A673 (cell line): ENCODE data around the gene GLIPR2. TPM values are rescaled to one million over a fixed set of nuclear protein-coding genes. Genes with fewer than 3 reads are reported as not detected.
"Not testable (repeated sequence)": the region's sequence is repeated elsewhere in the genome, so short reads cannot be mapped to it uniquely, and the experiment has no call there.

Experiments
- BruUV-seq: library from RNA; stranded (reverse); fragments of 400-500 nt; replicated peaks from 2 replicates; lab custom pipeline; 2021; lab: Mats Ljungman, UMichigan
- CTCF ChIA-PET: fragments of 300-600 bp; sonication (Branson Sonifier 250); formaldehyde crosslinking; loops from one replicate; lab custom pipeline; 2022; ENCODE audit warnings: antibody characterized with exemption; lab: Charles Lee
- POLR2A ChIA-PET: fragments of 300-600 bp; sonication (Branson Sonifier 250); formaldehyde crosslinking; loops from one replicate; lab custom pipeline; 2022; ENCODE audit warnings: antibody characterized with exemption; ENCODE audit not compliant: low non-redundant PET; lab: Charles Lee
- DNase-seq: peaks from one replicate; pipeline ENCODE4 v3.0.0-alpha.2; 2015; ENCODE audit warnings: low spot score
- H3K27ac ChIP-seq: fragments of 200-600 bp; sonication (generic); 2 replicates; pipeline ENCODE4 v1.5.1; 2016; ENCODE audit warnings: mixed run types, low read depth, mild to moderate bottlenecking, mixed read lengths, antibody characterized with exemption, low read length; ENCODE audit not compliant: poor library complexity, severe bottlenecking
- H3K27me3 ChIP-seq: fragments of 200-600 bp; sonication (generic); replicated peaks from 2 replicates; pipeline ENCODE4 v1.6.1; 2017; ENCODE audit warnings: mixed run types, low read depth, mild to moderate bottlenecking, mixed read lengths, antibody characterized with exemption, low read length; ENCODE audit not compliant: insufficient read depth, poor library complexity
- H3K36me3 ChIP-seq: fragments of 200-600 bp; sonication (generic); 2 replicates; pipeline ENCODE4 v1.6.1; 2016; ENCODE audit warnings: mixed run types, mild to moderate bottlenecking, mixed read lengths, antibody characterized with exemption, low read length; ENCODE audit not compliant: insufficient read depth, poor library complexity, severe bottlenecking
- H3K4me1 ChIP-seq: fragments of 200-600 bp; sonication (generic); 2 replicates; pipeline ENCODE4 v1.6.1; 2017; ENCODE audit warnings: mixed run types, mild to moderate bottlenecking, mixed read lengths, antibody characterized with exemption, low read length; ENCODE audit not compliant: insufficient read depth, poor library complexity, severe bottlenecking
- H3K4me3 ChIP-seq: fragments of 200-600 bp; sonication (generic); 2 replicates; pipeline ENCODE4 v1.5.1; 2016; ENCODE audit warnings: low read depth, mixed run types, mild to moderate bottlenecking, mixed read lengths, low read length; ENCODE audit not compliant: poor library complexity, severe bottlenecking
- H3K9me3 ChIP-seq: fragments of 200-600 bp; sonication (generic); 2 replicates; pipeline ENCODE4 v1.6.1; 2016; ENCODE audit warnings: mixed run types, low read depth, mild to moderate bottlenecking, mixed read lengths, antibody characterized with exemption, low read length; ENCODE audit not compliant: poor library complexity, severe bottlenecking
- CTCF ChIP-seq: fragments of 300-800, 200-600 bp; sonication (generic); conservative IDR thresholded peaks from 2 replicates; pipeline ENCODE4 v1.5.1; 2017; ENCODE audit warnings: low read depth, mild to moderate bottlenecking, antibody characterized with exemption, low read length, moderate library complexity, mixed read lengths
- EZH2 ChIP-seq: fragments of 200-600 bp; sonication (generic); IDR thresholded peaks from 2 replicates; pipeline ENCODE4 v1.6.1; 2017; ENCODE audit warnings: borderline replicate concordance, low read depth, mild to moderate bottlenecking, mixed read lengths, antibody characterized with exemption, low read length; ENCODE audit not compliant: poor library complexity, severe bottlenecking
- intact Hi-C: fragments of 100-400 bp; cut with micrococcal nuclease; formaldehyde crosslinking; loops from one replicate; pipeline ENCODE4 v1.10.0; 2022; ENCODE audit not compliant: unreplicated experiment
- total RNA-seq: library from RNA; stranded (reverse); gene quantifications from 2 replicates; pipeline ENCODE4 v1.2.3, GENCODE V29; 2021

Gene GLIPR2
- total RNA-seq, 1 experiment from 2014 or later = 5.0 TPM

DNA sequence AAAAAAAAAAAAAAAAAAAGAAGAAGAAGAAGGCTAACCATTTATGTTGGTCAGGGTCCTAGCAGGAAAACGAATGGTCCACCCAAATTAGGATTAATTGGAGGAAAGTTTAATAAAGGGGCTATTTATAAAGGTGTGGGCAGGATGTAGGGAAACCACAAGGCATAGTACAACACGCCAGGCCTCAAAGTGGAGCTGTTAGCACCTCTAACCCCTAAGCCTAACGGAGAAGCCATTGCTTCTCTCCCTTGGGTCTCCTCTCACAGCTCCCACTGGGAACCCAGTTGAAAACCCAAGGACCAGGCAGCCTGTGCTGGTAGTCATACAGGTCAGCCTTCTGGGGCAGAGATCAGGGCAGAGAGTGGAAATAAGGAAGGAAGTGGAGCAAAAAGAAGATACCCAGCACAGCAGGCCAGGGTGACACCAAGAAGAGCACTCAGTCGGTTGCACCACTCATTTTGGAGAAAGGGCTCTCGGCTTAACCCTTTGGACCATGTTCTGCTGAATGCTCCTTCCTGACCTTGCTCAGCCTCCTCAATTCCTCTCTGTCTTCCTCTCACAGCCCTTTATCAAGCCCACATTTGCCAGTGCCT lies 8.8 kb upstream of the GLIPR2 start:
- no peaks in the 10 kb centered on the region for H3K4me1 ChIP-seq
- TF ChIP-seq EZH2 (no peak), CTCF (no peak)
- no TSS peak for BruUV-seq
- no peaks in the 10 kb centered on the region for H3K36me3 ChIP-seq
- CTCF ChIA-PET = interaction anchor here (0.7 kb wide), 1 partner anchor 25 kb away, joined by 5 read pairs; no protein-coding TSS in a partner anchor
- no peak overlapping the region for H3K27ac ChIP-seq
- H3K9me3 ChIP-seq = no peaks in the 10 kb centered on the region
- no peak overlapping the region for H3K4me3 ChIP-seq
- H3K27me3 ChIP-seq = no peaks in the 10 kb centered on the region
- intact Hi-C loops = no loop called here
- POLR2A ChIA-PET = no interaction called here
- DNase-seq = no peak

DNA sequence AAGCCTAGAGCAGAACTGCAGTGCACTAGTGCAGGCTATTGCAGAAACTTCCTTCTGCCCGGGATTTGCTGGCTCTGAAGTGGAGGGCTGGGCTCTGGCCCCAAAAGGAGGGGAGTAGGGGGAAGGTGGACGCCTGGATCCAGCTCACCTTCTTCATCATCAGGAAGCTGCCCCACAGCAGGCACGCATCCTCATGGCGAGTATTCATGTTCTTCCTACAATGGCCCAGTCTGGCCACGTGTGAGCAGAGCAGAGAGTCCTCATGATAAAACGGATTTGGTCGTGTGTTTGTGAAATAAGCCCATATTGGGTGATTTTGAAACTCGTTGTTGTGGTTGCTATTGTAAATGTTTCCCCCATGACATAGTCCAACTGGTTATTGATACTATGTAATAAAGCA lies 8.2 kb upstream of the GLIPR2 start:
- no peaks in the 10 kb centered on the region for H3K27me3 ChIP-seq
- no peaks in the 10 kb centered on the region for H3K9me3 ChIP-seq
- no peaks in the 10 kb centered on the region for H3K36me3 ChIP-seq
- no peak overlapping the region for H3K27ac ChIP-seq
- no peak for TF ChIP-seq EZH2
- TF ChIP-seq CTCF = no peak
- POLR2A ChIA-PET = no interaction called here
- intact Hi-C loops = no loop called here
- no peak for DNase-seq
- BruUV-seq = no TSS peak
- CTCF ChIA-PET = no interaction called here
- no peak overlapping the region for H3K4me3 ChIP-seq
- H3K4me1 ChIP-seq = no peaks in the 10 kb centered on the region

DNA sequence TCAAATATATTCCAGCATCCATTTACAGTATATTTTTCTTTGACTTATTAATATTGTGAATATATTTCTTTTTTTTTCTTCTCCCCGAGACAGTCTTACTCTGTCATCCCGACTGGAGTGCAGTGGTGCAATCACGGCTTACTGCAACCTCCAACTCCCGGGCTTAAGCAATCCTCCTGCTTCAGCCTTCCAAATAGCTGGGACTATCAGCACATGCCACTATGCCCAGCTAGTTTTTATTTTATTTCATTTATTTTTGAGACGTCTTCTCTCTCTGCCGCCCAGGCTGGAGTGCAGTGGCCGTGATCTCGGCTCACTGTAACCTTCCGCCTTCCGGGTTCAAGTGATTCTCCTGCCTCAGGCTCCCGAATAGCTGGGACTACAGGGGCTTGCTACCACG lies 7.4 kb upstream of the GLIPR2 start:
- intact Hi-C loops = no loop called here
- no peak overlapping the region for H3K4me3 ChIP-seq
- no TSS peak for BruUV-seq
- ChIA-PET CTCF (no interaction called here), POLR2A (no interaction called here)
- no peaks in the 10 kb centered on the region for H3K4me1 ChIP-seq
- H3K36me3 ChIP-seq = no peaks in the 10 kb centered on the region
- H3K9me3 ChIP-seq = no peaks in the 10 kb centered on the region
- TF ChIP-seq CTCF (no peak), EZH2 (no peak)
- no peak for DNase-seq
- no peak overlapping the region for H3K27ac ChIP-seq
- H3K27me3 ChIP-seq = no peaks in the 10 kb centered on the region

- H3K4me3 ChIP-seq, DNase-seq, H3K27ac ChIP-seq, BruUV-seq, intact Hi-C loops, H3K36me3 ChIP-seq, H3K9me3 ChIP-seq, H3K4me1 ChIP-seq, POLR2A ChIA-PET, H3K27me3 ChIP-seq, CTCF ChIA-PET: not testable (repeated sequence)
Observed at GRCh38 chr9:36131666-36132065, 4.9 kb upstream of the GLIPR2 start.
